Stomach (tissue), 19 donors: Measurements from ENCODE around the gene RNF166. TPM values are rescaled to one million over a fixed set of nuclear protein-coding genes. Genes with fewer than 3 reads are reported as not detected.

Experiments used
- DNase-seq, 2 donors: peaks; one replicate each; pipeline versions ENCODE4 v3.0.0 to v3.0.0-alpha.2; 2013 to 2019
- H3K27ac ChIP-seq, 5 donors: fragments of 200-600 bp in 4 of 5; sonication (generic) in 4 of 5; one replicate each; pipeline ENCODE4 v1.5.1; 2013 to 2019; ENCODE audit warnings: mild to moderate bottlenecking in 1 of 5, moderate library complexity in 1 of 5
- H3K27me3 ChIP-seq, 3 donors: fragments of 200-600 bp; sonication (generic); one replicate each; pipeline ENCODE4 v1.5.1; 2017 to 2019; ENCODE audit warnings: mixed run types in 1 of 3
- H3K36me3 ChIP-seq, 4 donors: fragments of 200-600 bp; sonication (generic); 1 replicate in 3 of 4; 2 replicates in 1 of 4; pipeline ENCODE4 v1.5.1; 2016 to 2019
- H3K4me1 ChIP-seq, 4 donors: fragments of 200-600 bp; sonication (generic); one replicate each; pipeline ENCODE4 v1.5.1; 2016 to 2019
- H3K4me3 ChIP-seq, 4 donors: fragments of 200-600 bp; sonication (generic) in 3 of 4; one replicate each; pipeline ENCODE4 v1.5.1; 2016 to 2019; ENCODE audit warnings: mild to moderate bottlenecking in 1 of 4
- H3K9me3 ChIP-seq, 4 donors: fragments of 200-600 bp; sonication (generic); one replicate each; pipeline ENCODE4 v1.5.1; 2016 to 2019
- CTCF ChIP-seq, 7 experiments: fragments of 450-650 bp in 4 of 7; fragments of 200-600 bp in 3 of 7; sonication (generic) in 3 of 7; IDR thresholded peaks; one replicate each; pipeline ENCODE4 v1.5.1; 2016 to 2019; ENCODE audit warnings: antibody characterized with exemption in 7 of 7, control low read depth in 2 of 7, mild to moderate bottlenecking in 1 of 7
- EP300 ChIP-seq: sonication (generic); formaldehyde crosslinking; IDR thresholded peaks from one replicate; pipeline ENCODE4 v1.6.1; 2017; ENCODE audit warnings: antibody characterized with exemption
- POLR2A ChIP-seq, 4 donors: fragments of 450-650 bp; IDR thresholded peaks; one replicate each; pipeline ENCODE4 v1.6.1; 2016; ENCODE audit warnings: antibody characterized with exemption in 4 of 4, control low read depth in 2 of 4, mild to moderate bottlenecking in 1 of 4, moderate library complexity in 1 of 4
- POLR2AphosphoS5 ChIP-seq, 3 donors: sonication (generic); formaldehyde crosslinking; IDR thresholded peaks; one replicate each; pipeline ENCODE4 v1.6.1; 2016; ENCODE audit warnings: antibody characterized with exemption in 3 of 3
- WGBS, 5 donors: extraction: QIAGEN DNeasy Blood & Tissue Kit in 3 of 5; methylation state at CpG; one replicate each; pipeline versions ENCODE4 v1.1.5 to v1.1.7; 2013 to 2018; 5-methylcytosine and 5-hydroxymethylcytosine counted together
- intact Hi-C: fragments of 100-400 bp; cut with DNase I; formaldehyde crosslinking; loops from one replicate; pipeline ENCODE4 v1.15.1; 2023; ENCODE audit warnings: low total_unique reads
- long read RNA-seq, 10 donors: transcript quantifications; one replicate each; lab custom pipeline, GENCODE V29; 2026
- polyA plus RNA-seq, 3 donors: library from polyadenylated mRNA; stranded (reverse); fragments of 200-250 nt; gene quantifications; one replicate each; pipeline ENCODE4 v1.2.3, GENCODE V29; 2013
- total RNA-seq, 5 donors: library from RNA; depleted of rRNA; stranded (reverse); fragments of >200 nt; gene quantifications; one replicate each; pipeline versions ENCODE4 v1.1.0 to v1.2.3, GENCODE V29; 2014 to 2016
- donor health status: healthy with polysubstance abuse.
- donor health status: Bipolar disorder and iron deficiency.
- donor health status: healthy.

The RNF166 gene
- total RNA-seq (10 to 100 TPM in 4 of 5 donors, 1 to 10 TPM in 1; 8.8 to 31.9 (median 14.6) TPM), polyA plus RNA-seq (10 to 100 TPM; 11.5 to 20.6 (median 13.1) TPM)
- long read RNA-seq, donor 1: 0 reads
- long read RNA-seq, donor 2, partial matches to known transcripts: 0 of 2 reads
- long read RNA-seq, donor 2, other reads (novel, unspliced or antisense): 0 of 2 reads
- long read RNA-seq, donor 3: 0 reads
- long read RNA-seq, donor 4: 0 reads
- long read RNA-seq, donor 5, partial matches to known transcripts: 0 of 5 reads
- long read RNA-seq, donor 5, other reads (novel, unspliced or antisense): 0 of 5 reads
- long read RNA-seq, donor 6, partial matches to known transcripts: 0 of 3 reads
- long read RNA-seq, donor 6, other reads (novel, unspliced or antisense): 0 of 3 reads
- long read RNA-seq, donor 7, partial matches to known transcripts: 0 of 1 reads
- long read RNA-seq, donor 7, other reads (novel, unspliced or antisense): 0 of 1 reads
- long read RNA-seq, donor 8, partial matches to known transcripts: 5 of 7 reads
- long read RNA-seq, donor 8, other reads (novel, unspliced or antisense): 0 of 7 reads
- long read RNA-seq, donor 9, partial matches to known transcripts: 0 of 1 reads
- long read RNA-seq, donor 9, other reads (novel, unspliced or antisense): 0 of 1 reads
- long read RNA-seq, donor 10, partial matches to known transcripts: 0 of 1 reads
- long read RNA-seq, donor 10, other reads (novel, unspliced or antisense): 0 of 1 reads

DNA sequence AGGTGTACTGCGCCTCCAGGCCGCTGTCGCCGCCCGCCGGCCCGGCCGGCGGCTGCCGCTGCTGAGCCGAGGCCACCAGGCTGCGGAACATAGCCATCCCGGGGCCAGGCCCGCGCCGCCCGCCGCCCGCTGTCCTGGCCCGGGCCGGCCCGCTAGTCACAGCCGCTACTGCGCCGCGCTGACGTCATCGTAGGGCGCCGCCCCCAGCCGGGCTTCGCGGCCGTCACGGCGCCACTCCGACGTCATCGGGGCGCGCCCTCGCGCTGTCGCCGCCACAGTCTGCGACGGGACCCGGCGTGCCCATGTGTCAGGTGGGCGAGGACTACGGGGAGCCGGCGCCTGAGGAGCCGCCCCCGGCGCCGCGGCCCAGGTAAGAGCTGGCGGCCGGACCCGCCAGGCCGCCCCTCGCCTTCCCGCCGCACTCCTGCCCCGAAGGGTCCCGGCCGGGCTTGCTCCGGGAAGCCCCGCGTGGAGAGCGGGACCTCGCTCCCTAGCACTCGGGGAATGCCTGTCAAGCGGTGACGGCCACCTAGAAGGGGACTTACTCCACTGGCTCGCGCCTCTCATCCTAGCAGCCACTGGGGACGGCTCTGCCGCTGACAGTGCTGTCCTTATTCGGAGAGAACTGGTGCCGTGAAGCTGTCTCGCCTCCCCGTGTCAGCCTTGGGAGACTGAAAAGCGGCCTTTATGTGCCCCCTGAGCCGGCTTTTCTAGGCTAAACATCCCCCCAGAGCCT lies at the start of gene RNF166, which contains the start of gene CTU2:
Gene RNF166, minus strand, starts transcription at position 180 of the 736 bp plus-strand sequence. Its CDS starts 83 bp downstream, at position 97.
Gene CTU2, plus strand, starts transcription at position 275 of the 736 bp plus-strand sequence. Its CDS starts 28 bp downstream, at position 303.
- Histone ChIP-seq H3K4me3 (peak within 1 kb of the TSS; percentile 79 to 100 (median 98)), H3K9me3 (no peaks in the 10 kb centered on the region), H3K27ac (peak within 1 kb of the TSS; percentile 79 to 94 (median 86)), H3K27me3 (no peaks in the 10 kb centered on the region), H3K4me1 (peaks cover 28 to 66% (median 61%) of the 10 kb centered on the region in 4 donors), H3K36me3 (peaks cover 0 to 9% (median 8%) of the 10 kb centered on the region in 4 donors)
- 0 to 1% (median 0%) methylated on average over 52 to 85 of the region's 86 CpGs for WGBS, 5 donors
- TF ChIP-seq POLR2AphosphoS5 (IDR thresholded peaks at IDR 0.05) (peak; percentile 87 to 97 (median 90)), EP300 (no peak)
- DNase-seq: peak; percentile 94 to 97
- intact Hi-C loops: no loop called here

GRCh38 chr16:88754912-88755744 lies 48.9 kb upstream of the RNF166 start:
- intact Hi-C loops: no loop called here
- Histone ChIP-seq H3K4me3 (no peak overlapping the region), H3K27ac (peak overlapping the region in 2 of 5 donors; percentile 33 to 62), H3K9me3 (no peaks in the 10 kb centered on the region), H3K4me1 (peaks cover 11 to 57% (median 30%) of the 10 kb centered on the region in 4 donors), H3K27me3 (no peaks in the 10 kb centered on the region), H3K36me3 (peaks cover 0 to 16% (median 10%) of the 10 kb centered on the region in 4 donors)
- 62 to 80% (median 73%) methylated on average over 36 to 42 of the region's 42 CpGs for WGBS, 5 donors
- DNase-seq: peak in 1 of 2 donors; percentile 76
- no peak for TF ChIP-seq EP300
- TF ChIP-seq CTCF (IDR thresholded peaks at IDR 0.05): peak in 1 of 7 experiments; percentile 11
- TF ChIP-seq POLR2A (IDR thresholded peaks at IDR 0.05): no peak

- peaks cover 3 to 49% (median 23%) of the 10 kb centered on the region in 4 donors for H3K4me1 ChIP-seq
- no peaks in the 10 kb centered on the region for H3K27me3 ChIP-seq
- H3K36me3 ChIP-seq: peaks cover 0 to 16% (median 10%) of the 10 kb centered on the region in 4 donors
- H3K4me3 ChIP-seq: no peak overlapping the region
- intact Hi-C loops: no loop called here
- 86 to 94% (median 91%) methylated on average over 8 to 28 of the region's 28 CpGs for WGBS, 5 donors
- DNase-seq: no peak
- H3K9me3 ChIP-seq: no peaks in the 10 kb centered on the region
- no peak for TF ChIP-seq EP300
- no peak for TF ChIP-seq POLR2AphosphoS5 (IDR thresholded peaks at IDR 0.05)
- TF ChIP-seq CTCF (IDR thresholded peaks at IDR 0.05): no peak
- TF ChIP-seq POLR2A (IDR thresholded peaks at IDR 0.05): no peak
- H3K27ac ChIP-seq: peak overlapping the region in 2 of 5 donors; percentile 33 to 62
These were observed 48.1 kb upstream of the RNF166 start for GRCh38 chr16:88754109-88754911.

- no peaks in the 10 kb centered on the region for H3K9me3 ChIP-seq
- no peak for TF ChIP-seq CTCF (IDR thresholded peaks at IDR 0.05)
- TF ChIP-seq POLR2AphosphoS5 (IDR thresholded peaks at IDR 0.05): no peak
- TF ChIP-seq EP300: no peak
- no peak for TF ChIP-seq POLR2A (IDR thresholded peaks at IDR 0.05)
- intact Hi-C loops: no loop called here
- DNase-seq: no peak
- 68 to 94% (median 82%) methylated on average over 6 to 11 of the region's 11 CpGs for WGBS, 5 donors
- H3K27me3 ChIP-seq: no peaks in the 10 kb centered on the region
- peaks cover 0 to 19% (median 10%) of the 10 kb centered on the region in 4 donors for H3K36me3 ChIP-seq
- peak overlapping the region in 2 of 5 donors; percentile 33 to 62 for H3K27ac ChIP-seq
- peaks cover 0 to 42% (median 20%) of the 10 kb centered on the region in 4 donors for H3K4me1 ChIP-seq
- no peak overlapping the region for H3K4me3 ChIP-seq
These were observed 47.4 kb upstream of the RNF166 start for GRCh38 chr16:88753602-88754001.
